ENCODE measurements around the gene TMBIM1.

DNA sequence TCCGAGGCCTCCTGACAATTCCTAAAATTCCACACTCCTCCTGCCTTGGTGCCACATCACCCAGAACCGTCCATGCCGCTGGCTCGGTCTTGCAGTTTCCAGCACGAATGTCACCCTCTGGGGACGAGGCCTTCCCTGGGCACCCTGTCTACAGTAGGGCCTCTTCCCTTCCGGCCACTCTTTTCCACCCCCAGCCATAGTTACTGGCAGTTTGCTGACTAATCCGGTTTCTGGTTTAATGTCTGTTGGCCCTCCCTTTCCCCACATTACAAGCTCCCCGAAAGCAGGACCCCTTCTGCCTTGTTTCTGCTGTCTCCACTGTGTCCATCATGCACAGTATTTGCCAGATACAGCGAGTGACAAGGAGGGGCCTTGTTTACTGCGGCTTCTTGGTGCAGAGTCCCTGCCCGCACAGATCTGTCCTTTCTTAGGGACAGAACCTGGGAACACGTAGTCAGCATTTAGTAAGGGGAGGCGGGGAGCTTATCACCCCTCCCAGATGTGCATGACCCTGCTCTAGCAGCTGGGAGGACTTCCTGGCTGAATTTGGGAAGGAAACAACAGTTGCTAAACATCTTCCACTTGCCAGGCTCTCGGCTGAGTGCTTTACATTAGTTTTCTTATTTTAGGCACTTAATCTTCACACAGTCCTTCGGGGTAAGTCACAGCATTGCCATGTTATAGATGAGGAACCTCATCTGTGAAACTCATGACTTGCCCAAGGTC, 40.8 kb upstream of the TMBIM1 start:
- TF ChIP-seq, protein P1, sequence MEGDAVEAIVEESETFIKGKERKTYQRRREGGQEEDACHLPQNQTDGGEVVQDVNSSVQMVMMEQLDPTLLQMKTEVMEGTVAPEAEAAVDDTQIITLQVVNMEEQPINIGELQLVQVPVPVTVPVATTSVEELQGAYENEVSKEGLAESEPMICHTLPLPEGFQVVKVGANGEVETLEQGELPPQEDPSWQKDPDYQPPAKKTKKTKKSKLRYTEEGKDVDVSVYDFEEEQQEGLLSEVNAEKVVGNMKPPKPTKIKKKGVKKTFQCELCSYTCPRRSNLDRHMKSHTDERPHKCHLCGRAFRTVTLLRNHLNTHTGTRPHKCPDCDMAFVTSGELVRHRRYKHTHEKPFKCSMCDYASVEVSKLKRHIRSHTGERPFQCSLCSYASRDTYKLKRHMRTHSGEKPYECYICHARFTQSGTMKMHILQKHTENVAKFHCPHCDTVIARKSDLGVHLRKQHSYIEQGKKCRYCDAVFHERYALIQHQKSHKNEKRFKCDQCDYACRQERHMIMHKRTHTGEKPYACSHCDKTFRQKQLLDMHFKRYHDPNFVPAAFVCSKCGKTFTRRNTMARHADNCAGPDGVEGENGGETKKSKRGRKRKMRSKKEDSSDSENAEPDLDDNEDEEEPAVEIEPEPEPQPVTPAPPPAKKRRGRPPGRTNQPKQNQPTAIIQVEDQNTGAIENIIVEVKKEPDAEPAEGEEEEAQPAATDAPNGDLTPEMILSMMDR (IDR thresholded peaks at IDR 0.05) = no peak
- no peak for TF ChIP-seq POLR2A (IDR thresholded peaks at IDR 0.05)
